Suppressor macrophage (primary cell): ENCODE measurements around the gene ZNF862.

Source experiments
- DNase-seq, 4 experiments: peaks; one replicate each; pipeline ENCODE4 v3.0.0-alpha.2; 2020 to 2022

The ZNF862 gene

DNA sequence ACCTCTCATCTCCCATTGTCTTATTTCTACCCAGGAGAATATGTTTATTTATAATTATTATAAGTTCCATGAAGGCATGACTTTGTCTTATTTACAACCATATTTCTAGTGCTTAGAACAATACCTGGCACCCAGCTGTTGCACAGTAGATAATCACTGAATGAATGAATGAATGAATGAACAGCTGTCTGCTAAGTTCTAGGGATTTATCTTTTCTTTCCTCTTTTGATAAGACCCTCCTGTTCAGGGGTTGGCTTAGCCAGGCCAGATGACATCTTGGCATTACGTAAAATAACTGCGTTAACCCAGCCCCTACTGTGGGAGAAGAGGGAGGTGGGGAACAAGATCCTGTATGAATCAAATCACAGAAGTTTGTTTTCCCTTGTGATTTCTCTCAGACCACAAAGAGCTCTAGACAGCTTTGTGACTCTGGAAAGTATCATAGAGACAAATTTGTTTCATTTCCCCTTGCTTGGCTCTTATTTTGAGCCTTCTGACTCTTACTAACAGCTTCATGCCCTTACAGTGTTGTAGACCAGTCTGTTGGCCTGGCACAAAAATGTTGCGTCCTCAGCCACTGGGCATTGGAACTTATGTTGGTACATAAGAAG lies 8.4 kb downstream of the ZNF862 start:
- DNase-seq = peak in 2 of 4 experiments; percentile 31 to 34

GRCh38 chr7:149849174-149849573 lies 11.0 kb downstream of the ZNF862 start:
- DNase-seq = no peak

DNA sequence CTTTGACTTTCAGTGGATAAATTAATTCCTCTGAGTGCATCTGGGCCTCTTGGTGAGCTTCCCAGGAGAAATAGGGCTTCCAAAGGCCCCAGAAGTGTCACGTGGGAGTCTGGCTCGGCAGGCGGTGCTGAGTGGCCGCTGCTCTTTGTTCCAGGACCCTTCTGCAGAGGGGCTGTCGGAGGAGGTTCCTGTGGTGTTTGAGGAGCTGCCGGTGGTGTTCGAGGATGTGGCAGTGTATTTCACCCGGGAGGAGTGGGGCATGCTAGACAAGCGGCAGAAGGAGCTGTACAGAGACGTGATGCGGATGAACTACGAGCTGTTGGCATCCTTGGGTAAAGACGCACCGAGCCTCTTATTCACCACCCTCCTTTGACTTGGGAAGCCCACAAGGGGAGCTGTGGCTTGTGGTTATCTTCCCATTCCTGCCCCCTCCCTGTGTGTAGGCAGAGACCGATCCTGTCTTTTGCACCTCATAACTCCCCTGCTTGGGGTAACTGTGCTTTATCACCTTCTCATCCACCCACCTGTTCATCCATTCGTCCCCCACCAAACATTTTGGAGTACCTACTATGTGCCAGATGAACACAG lies 11.9 kb downstream of the ZNF862 start:
- DNase-seq = no peak

DNA sequence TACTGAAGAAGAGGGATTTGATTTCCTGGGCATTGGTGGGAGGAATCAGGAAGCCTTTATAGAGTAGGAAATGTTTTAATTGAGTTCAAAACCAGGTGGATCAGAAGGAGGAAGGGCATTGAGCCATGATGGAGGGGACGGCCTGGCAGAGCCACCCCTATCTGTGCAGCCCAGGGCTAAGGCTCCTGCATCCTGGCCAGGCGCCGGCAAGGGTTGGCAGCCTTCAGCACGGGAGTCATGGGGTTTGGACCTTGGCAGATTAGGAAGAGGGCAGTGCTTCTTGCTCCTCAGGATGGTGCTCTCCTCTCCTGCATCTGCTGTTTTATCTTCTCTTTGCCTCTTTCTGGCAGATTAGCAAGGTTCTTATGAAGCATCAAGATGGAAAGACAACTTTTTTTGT lies 12.5 kb downstream of the ZNF862 start:
- no peak for DNase-seq

- DNase-seq = no peak
These were observed 13.3 kb downstream of the ZNF862 start for GRCh38 chr7:149851449-149851848.

- DNase-seq = no peak
These were observed 15.0 kb downstream of the ZNF862 start for GRCh38 chr7:149853157-149853556.

GRCh38 chr7:149854611-149855360 lies 16.6 kb downstream of the ZNF862 start:
- DNase-seq = no peak

DNA sequence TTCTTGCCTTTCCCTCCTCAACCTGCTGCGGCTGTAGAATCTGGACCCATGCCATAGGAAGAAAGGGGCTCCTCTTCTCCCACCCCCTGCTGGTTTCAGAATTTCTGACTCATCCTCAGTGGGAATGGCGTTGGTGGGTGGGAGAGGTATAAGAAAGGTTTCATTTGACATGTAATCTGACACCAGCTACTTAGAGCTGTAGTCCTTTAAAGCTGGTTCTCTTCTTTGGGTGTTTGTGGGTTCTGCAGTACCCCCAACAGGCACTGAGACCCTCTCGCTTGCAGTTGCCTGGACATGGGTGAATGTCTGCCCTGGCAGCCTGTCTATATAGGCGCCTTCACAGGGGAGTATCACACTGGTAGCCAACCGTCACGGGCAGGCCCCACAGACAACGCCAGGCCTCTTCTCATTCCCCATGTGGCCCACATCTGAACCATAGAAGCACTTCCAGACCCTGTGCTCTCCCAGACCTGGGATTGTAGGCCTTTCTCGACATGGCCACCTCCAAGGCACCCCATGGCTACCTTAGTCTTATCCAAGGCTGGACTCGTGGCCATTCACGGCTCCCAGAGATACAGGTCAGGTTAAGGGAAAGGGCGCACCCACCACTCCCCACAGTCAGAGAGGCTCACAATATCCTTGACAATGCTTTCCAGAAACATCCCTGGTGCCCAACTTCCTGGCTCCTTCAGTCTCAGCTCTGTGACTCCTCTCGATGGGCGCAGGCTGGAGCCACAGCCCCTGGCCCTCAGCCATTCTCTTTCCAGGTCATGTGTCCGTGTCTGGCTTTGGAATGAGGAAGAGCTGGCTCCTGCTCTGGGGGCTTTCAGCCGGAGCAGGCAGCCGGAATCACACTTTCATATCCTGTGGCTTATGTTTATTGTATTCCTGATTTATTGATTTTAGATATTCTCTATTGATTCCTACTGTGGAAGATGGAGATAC lies 17.5 kb downstream of the ZNF862 start:
- no peak for DNase-seq

GRCh38 chr7:149856583-149856982 lies 18.4 kb downstream of the ZNF862 start:
- no peak for DNase-seq

GRCh38 chr7:149859369-149859768 lies 21.2 kb downstream of the ZNF862 start:
- DNase-seq = no peak

DNA sequence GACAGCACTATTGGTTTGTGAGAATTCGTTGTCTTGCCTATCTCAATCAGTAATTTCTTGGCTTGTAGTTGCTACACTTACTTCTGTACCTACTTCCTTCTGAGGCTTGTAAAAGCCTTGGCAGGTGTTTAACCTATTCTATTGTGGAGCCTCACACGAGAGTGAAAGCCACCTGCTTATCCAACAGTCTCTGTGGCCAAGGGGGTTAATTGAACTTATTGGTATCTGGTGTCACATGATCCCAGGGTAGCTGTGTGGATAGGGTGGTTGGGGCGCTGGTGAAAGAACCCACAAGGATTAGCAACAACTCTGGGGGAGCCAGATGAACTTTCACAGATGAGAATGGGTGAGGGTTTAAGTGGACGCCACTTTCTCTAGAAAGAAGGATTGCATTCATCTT lies 21.7 kb downstream of the ZNF862 start:
- DNase-seq = no peak

DNA sequence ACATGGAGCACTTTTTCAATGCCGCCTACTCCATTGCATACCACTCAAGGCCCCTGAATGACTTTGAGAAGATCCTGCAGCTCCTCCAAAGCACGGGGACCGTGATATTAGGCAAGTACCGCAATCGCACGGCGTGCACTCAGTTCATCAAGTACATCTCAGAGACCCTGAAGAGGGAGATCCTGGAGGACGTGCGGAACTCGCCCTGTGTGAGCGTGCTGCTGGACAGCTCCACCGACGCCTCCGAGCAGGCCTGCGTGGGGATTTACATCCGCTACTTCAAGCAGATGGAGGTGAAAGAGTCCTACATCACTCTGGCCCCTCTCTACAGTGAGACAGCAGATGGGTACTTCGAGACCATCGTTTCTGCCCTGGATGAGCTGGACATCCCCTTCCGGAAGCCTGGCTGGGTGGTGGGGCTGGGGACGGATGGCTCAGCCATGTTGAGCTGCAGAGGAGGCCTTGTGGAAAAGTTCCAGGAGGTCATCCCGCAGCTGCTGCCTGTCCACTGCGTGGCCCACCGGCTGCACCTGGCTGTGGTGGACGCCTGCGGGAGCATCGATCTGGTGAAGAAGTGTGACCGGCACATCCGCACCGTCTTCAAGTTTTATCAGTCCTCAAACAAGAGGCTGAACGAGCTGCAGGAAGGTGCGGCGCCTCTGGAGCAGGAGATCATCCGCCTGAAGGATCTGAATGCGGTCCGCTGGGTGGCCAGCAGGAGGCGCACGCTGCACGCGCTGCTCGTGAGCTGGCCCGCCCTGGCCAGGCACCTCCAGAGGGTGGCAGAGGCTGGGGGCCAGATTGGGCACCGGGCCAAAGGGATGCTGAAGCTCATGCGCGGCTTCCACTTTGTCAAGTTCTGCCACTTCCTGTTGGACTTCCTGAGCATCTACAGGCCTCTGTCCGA lies 22.9 kb downstream of the ZNF862 start:
- DNase-seq = peak in 3 of 4 experiments; percentile 9 to 18 (median 10)

DNA sequence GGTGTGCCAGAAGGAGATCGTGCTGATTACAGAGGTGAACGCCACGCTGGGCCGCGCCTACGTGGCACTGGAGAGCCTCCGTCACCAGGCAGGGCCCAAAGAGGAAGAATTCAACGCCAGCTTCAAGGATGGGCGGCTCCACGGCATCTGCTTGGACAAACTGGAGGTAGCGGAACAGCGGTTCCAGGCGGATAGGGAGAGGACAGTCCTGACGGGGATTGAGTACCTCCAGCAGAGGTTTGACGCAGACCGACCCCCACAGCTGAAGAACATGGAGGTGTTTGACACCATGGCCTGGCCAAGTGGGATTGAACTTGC lies 23.5 kb downstream of the ZNF862 start:
- DNase-seq = no peak

DNA sequence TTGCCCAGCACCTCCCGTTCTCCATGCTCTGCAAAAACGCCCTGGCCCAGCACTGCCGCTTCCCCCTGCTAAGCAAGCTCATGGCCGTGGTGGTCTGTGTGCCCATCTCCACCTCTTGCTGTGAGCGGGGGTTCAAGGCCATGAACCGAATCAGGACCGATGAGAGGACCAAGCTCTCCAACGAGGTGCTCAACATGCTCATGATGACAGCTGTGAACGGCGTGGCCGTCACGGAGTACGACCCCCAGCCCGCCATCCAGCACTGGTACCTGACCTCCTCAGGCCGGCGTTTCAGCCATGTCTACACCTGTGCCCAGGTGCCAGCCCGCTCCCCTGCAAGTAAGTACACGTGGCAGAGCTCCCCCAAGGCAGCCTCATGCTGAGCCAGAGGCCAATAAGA lies 24.0 kb downstream of the ZNF862 start:
- DNase-seq = no peak

- DNase-seq = no peak
These were observed 25.3 kb downstream of the ZNF862 start for GRCh38 chr7:149863500-149863899.

DNA sequence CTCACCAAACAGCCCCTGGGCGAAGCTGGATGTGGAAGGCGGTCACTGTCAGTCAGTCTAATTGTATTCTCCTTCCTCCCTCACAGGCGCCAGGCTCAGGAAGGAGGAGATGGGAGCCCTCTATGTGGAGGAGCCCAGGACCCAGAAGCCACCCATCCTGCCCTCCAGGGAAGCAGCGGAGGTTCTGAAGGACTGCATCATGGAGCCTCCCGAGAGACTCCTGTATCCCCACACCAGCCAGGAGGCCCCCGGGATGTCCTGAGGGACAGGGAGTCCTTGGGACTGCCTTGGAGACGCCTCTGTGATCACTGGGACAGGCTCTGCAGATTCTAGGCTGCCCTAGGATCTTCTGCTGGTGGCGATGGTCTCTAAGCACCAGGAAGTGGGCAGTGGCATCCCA lies 25.8 kb downstream of the ZNF862 start:
- no peak for DNase-seq

- no peak for DNase-seq
These were observed 26.6 kb downstream of the ZNF862 start for GRCh38 chr7:149864751-149865150.

- DNase-seq = peak in 2 of 4 experiments; percentile 12 to 17
These were observed 27.3 kb downstream of the ZNF862 start for GRCh38 chr7:149865437-149865836.

DNA sequence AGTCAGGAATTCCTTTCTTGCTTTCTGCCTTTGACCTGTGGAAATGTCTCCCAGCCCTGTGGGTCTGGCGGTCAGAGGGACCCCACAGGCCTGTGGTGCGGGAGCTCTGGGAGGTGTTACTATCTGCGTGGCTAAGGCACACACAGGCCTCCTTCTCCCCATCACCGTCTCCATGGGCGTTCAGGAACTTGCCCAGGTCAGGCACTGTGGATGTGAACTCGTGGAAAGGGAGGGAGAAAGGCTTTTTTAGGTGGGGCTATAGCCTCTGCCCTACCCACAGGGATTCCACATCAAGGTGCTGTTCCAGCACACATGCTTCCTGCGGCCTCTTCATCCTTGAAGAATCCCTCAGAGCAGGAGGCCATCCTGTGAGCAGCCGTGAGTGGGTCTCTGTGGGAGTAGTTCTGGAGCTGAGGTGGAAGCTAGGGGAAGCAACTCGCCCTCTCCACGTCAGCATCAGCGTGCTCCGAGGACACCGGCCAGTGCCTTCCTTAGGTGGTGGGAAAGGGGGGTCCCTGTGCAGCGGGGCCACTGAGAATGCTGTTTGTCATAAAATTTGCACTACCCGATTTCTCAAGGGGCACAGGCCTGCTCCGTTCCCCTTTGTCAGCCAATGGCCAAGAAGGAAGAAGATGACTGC lies 28.1 kb downstream of the ZNF862 start:
- peak in 3 of 4 experiments; percentile 23 to 31 (median 29) for DNase-seq

DNA sequence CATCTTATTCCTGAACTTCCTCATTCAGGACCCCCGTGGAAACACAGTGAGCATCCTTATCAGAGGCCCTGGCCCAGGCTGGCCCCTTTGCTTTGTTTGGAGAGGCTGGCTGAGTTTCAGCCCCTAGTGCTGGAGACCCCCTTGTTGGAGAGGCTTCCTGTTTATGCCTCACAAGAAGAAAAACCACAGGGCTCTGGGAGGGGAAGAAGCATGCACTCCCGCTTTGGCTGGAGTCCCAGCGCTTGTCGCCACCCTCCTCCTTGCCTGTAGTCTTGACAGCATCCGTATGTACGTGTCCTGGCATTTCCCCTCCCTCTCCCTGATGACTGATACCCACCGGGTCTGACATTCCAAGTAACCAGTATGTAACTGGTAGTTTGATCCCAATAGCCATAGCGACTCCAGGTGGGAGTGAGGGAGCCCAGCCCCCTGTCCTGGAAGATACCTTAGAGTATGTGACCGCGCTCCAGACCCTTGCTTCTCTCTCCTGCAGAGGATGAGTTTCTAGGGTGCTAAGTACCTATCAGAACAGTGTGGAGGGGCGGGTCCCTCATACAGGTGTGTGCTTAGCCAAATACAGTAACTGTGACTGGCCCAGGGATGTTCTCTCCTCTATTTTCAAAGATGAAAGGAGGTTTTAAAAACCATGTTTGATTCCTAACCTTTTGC lies 28.7 kb downstream of the ZNF862 start:
- DNase-seq = peak; percentile 8 to 41 (median 28)
